ENCODE measurements around the gene TGFBRAP1.
A peak's percentile ranks its signal among the peaks of the same experiment; 100 is the strongest.

The TGFBRAP1 gene, protein sequence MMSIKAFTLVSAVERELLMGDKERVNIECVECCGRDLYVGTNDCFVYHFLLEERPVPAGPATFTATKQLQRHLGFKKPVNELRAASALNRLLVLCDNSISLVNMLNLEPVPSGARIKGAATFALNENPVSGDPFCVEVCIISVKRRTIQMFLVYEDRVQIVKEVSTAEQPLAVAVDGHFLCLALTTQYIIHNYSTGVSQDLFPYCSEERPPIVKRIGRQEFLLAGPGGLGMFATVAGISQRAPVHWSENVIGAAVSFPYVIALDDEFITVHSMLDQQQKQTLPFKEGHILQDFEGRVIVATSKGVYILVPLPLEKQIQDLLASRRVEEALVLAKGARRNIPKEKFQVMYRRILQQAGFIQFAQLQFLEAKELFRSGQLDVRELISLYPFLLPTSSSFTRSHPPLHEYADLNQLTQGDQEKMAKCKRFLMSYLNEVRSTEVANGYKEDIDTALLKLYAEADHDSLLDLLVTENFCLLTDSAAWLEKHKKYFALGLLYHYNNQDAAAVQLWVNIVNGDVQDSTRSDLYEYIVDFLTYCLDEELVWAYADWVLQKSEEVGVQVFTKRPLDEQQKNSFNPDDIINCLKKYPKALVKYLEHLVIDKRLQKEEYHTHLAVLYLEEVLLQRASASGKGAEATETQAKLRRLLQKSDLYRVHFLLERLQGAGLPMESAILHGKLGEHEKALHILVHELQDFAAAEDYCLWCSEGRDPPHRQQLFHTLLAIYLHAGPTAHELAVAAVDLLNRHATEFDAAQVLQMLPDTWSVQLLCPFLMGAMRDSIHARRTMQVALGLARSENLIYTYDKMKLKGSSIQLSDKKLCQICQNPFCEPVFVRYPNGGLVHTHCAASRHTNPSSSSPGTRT

DNA sequence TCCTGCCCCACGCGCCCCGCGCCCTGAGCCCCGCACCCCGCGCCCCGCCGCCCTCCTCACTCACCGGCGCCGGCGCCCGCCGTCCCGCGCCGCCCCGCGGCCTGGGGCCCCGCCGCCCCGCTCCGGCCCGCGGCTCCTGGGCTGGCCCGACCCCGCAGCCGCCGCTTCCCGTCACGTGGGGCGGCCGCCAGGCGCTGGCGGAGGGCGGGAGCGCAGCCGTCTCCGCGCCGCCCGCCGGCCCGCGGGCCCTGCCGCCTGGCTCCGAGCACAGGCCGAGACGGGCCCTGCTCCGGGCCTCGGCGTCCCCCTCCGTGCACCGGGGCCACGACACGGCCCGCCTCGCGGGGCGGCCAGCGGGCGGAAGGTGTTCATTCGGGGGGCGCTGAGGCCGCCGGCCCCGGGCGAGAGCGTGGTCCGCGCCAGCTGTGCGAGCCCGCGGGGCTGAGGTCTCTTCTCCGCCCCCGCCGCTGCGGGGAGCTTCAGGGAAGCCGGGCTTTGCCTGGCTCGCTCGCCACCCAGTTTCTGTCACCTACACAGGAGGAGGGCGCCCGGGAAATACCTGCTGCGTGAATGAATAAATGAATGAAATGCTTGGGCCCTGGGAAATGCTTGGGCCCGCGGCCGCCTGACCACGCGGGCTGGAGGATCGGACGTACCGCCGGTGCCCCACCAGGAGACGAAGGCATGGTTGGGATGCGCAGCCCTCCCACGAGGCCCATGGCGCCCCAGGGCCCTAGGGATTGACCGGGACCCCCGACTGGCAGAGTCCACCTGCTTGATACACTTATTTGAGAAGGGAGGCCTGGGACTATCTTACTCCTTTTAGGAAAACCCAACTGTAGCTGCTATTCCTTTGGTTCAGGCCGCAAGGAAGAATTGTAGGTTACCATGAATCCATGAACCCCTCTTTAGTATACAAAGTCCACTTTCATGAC, at the start of gene TGFBRAP1:
Gene TGFBRAP1 (minus strand): TSS at position 175 of the 935 bp plus-strand sequence. CDS start 21,434 bp downstream, outside the sequence.
- TF ChIP-seq, protein P1, sequence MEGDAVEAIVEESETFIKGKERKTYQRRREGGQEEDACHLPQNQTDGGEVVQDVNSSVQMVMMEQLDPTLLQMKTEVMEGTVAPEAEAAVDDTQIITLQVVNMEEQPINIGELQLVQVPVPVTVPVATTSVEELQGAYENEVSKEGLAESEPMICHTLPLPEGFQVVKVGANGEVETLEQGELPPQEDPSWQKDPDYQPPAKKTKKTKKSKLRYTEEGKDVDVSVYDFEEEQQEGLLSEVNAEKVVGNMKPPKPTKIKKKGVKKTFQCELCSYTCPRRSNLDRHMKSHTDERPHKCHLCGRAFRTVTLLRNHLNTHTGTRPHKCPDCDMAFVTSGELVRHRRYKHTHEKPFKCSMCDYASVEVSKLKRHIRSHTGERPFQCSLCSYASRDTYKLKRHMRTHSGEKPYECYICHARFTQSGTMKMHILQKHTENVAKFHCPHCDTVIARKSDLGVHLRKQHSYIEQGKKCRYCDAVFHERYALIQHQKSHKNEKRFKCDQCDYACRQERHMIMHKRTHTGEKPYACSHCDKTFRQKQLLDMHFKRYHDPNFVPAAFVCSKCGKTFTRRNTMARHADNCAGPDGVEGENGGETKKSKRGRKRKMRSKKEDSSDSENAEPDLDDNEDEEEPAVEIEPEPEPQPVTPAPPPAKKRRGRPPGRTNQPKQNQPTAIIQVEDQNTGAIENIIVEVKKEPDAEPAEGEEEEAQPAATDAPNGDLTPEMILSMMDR (IDR thresholded peaks at IDR 0.05; ENCODE audit: low read depth, low read length), result no peak
- TF ChIP-seq, protein P2, sequence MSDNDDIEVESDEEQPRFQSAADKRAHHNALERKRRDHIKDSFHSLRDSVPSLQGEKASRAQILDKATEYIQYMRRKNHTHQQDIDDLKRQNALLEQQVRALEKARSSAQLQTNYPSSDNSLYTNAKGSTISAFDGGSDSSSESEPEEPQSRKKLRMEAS (IDR thresholded peaks at IDR 0.05; ENCODE audit: low read depth, low read length), result peak; percentile 61; the same call in 1 of the 2 replicates
- TF ChIP-seq MYC (IDR thresholded peaks at IDR 0.05; ENCODE audit: low read depth, low read length) (peak; percentile 80; the same call in 1 of the 2 replicates), POLR2A (IDR thresholded peaks at IDR 0.05; ENCODE audit: extremely low read depth, insufficient read length) (peak; percentile 69)
- peak; percentile 77 for DNase-seq (ENCODE audit: low read depth)
- H3K4me3 ChIP-seq (ENCODE audit: low read depth, low read length), result peak within 1 kb of the TSS; percentile 92

DNA sequence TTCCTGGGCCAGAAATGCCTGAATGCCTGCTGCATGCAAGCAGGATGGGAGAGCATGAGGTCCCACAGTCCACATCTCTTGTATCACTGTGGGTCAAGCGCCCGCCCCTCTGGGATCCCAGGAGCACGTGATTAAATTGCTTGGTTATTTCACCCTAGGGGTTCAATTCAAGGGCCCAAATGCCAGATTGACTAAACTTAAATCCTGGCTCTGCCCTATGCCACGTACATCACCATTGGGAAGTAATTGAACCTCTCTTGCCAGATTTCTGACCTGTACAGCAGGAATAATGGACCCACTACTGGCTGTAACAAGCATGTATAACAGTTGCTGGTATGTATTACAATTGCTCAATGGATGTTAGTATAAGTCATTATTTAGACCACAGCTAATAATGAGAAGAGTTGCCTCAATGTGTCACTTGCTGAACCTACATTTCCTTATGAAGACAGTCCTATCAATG, 49.4 kb upstream of the TGFBRAP1 start:
- H3K4me3 ChIP-seq (ENCODE audit: low read depth, low read length), result no peak overlapping the region
- no peak for DNase-seq (ENCODE audit: low read depth)
- TF ChIP-seq, protein P1 (IDR thresholded peaks at IDR 0.05; ENCODE audit: low read depth, low read length), result no peak
- TF ChIP-seq POLR2A (IDR thresholded peaks at IDR 0.05; ENCODE audit: extremely low read depth, insufficient read length) (no peak), MYC (IDR thresholded peaks at IDR 0.05; ENCODE audit: low read depth, low read length) (no peak)
- TF ChIP-seq, protein P2 (IDR thresholded peaks at IDR 0.05; ENCODE audit: low read depth, low read length), result no peak

DNA sequence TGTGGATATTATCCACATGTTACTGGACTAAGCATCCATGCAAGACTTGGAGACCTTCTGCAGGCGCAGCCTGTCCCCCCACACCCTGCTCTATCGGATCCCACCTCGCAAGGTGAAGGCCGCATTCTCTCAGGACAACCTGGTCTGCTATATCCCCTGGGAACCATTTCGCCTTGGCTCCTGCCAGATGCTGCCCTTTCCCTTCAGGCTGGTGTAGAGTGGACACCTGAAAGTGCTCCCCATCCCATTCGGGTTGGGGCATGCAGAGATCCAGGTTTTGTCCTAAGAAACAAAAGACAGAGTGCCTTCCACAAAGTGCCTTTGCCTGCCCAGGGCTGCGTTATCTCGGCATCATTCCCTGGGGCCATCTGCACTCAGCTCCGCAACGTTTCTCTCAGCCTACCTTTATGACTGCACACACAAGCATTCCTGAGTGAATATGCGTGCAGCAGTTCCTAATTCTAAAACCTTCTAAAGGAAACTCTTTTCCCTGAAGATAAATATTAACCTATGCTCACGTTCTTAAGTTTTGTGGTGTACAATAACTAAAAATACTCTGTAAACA, 48.8 kb upstream of the TGFBRAP1 start:
- TF ChIP-seq POLR2A (IDR thresholded peaks at IDR 0.05; ENCODE audit: extremely low read depth, insufficient read length) (no peak), MYC (IDR thresholded peaks at IDR 0.05; ENCODE audit: low read depth, low read length) (no peak)
- TF ChIP-seq, protein P1 (IDR thresholded peaks at IDR 0.05; ENCODE audit: low read depth, low read length), result no peak
- TF ChIP-seq, protein P2 (IDR thresholded peaks at IDR 0.05; ENCODE audit: low read depth, low read length), result no peak
- H3K4me3 ChIP-seq (ENCODE audit: low read depth, low read length), result no peak overlapping the region
- DNase-seq (ENCODE audit: low read depth), result no peak

DNA sequence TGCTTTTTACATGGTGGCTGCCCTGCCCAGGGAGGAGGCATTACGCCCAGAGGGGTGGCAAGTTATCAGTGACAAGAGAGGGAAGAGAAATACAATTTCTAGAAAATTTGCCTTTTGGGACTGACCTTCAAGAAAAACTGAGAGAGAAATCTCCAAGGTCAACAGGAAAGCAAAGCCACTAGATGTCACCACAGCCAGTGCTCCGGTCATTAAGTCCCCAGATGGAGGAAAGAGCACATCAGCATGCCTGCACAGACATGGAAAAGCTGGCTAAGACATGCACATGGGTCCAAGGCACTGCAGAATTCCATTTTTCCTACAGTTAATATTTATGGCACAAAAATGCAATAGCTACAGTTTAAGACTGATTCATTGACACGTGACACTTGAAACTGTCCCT, 48.3 kb upstream of the TGFBRAP1 start:
- TF ChIP-seq, protein P2 (IDR thresholded peaks at IDR 0.05; ENCODE audit: low read depth, low read length), result no peak
- TF ChIP-seq POLR2A (IDR thresholded peaks at IDR 0.05; ENCODE audit: extremely low read depth, insufficient read length) (no peak), MYC (IDR thresholded peaks at IDR 0.05; ENCODE audit: low read depth, low read length) (no peak)
- TF ChIP-seq, protein P1 (IDR thresholded peaks at IDR 0.05; ENCODE audit: low read depth, low read length), result no peak
- H3K4me3 ChIP-seq (ENCODE audit: low read depth, low read length), result no peak overlapping the region
- no peak for DNase-seq (ENCODE audit: low read depth)
